GM10266 (cell line): Measurements from ENCODE around the gene GALNT2.

Experiments
- DNase-seq: peaks from one replicate; pipeline ENCODE4 v3.0.0; 2012; ENCODE audit errors: extremely low spot score
- CTCF ChIP-seq: IDR thresholded peaks from 2 replicates; pipeline ENCODE4 v1.5.1; 2012; ENCODE audit warnings: mild to moderate bottlenecking, low read depth; ENCODE audit not compliant: control insufficient read depth, insufficient read depth; ENCODE audit errors: missing control alignments

Gene GALNT2

GRCh38 chr1:230147253-230148125, 80.5 kb downstream of the GALNT2 start:
- no peak for TF ChIP-seq CTCF
- DNase-seq = no peak

GRCh38 chr1:230148126-230148652, 81.2 kb downstream of the GALNT2 start:
- no peak for DNase-seq
- no peak for TF ChIP-seq CTCF

GRCh38 chr1:230148768-230149469, 81.9 kb downstream of the GALNT2 start:
- TF ChIP-seq CTCF = no peak
- no peak for DNase-seq

- TF ChIP-seq CTCF = peak; percentile 23
- peak; percentile 54 for DNase-seq
These were observed 82.9 kb downstream of the GALNT2 start for GRCh38 chr1:230149751-230150584.

- no peak for DNase-seq
- no peak for TF ChIP-seq CTCF
These were observed 83.6 kb downstream of the GALNT2 start for GRCh38 chr1:230150615-230151014.

- no peak for TF ChIP-seq CTCF
- no peak for DNase-seq
These were observed 85.0 kb downstream of the GALNT2 start for GRCh38 chr1:230151924-230152468.
